ENCODE results near the gene WDR86. TPM values are rescaled to one million over a fixed set of nuclear protein-coding genes. Genes with fewer than 3 reads are reported as not detected.

Gene WDR86
- total and polyA plus RNA-seq, 2 experiments from 2014 or later, result 9.1 to 59.1 TPM

DNA sequence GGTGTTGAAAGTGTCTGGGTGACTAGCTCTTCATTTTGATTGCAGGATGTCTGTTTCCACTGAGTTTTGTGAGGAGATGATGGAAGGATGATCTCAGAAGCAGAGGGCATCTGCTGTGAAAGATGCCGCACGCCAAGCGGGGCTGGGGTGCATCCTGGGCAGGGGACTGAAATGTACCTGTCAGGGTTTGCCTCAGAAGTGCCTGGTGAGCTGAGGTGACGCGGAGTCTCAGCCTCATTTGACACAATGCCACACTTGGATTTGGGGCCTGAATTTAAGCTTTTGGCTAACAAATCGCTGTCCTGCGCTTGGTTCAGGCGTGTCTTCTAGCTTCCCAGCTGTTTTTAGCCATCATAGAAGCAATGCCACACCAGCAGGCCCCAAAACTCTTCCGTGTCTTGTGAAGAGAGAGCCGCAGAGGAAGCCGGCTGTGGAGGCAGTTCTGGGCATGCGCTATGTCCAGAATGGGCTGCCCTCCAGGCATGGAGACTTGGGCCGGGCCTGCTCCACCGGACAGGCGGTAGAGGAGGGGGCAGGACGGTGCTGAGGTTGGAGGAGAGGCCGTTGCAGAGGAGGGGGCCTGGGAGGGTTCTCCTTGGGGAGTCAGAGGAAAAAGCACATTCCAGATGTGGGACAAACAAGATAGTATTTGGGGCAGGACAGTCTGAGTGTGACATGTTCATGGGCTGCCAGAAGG lies 31.2 kb downstream of the WDR86 start (continued):
- no peak for TF ChIP-seq ZNF462 (CRISPR knock-in tag; IDR thresholded peaks at IDR 0.05)

- peaks cover 7% of the 10 kb centered on the region; the same call in 2 of the 3 replicates for H3K36me3 Mint-ChIP-seq (ENCODE audit: low read depth)
Observed at GRCh38 chr7:151378011-151378410, 31.8 kb downstream of the WDR86 start.

More at GRCh38 chr7:151378011-151378410, 31.8 kb downstream of the WDR86 start:
- H2AFZ ChIP-seq, result no peak overlapping the region
- no peaks in the 10 kb centered on the region; the same call in 1 of the 2 replicates for H4K20me1 ChIP-seq (replicated peaks; ENCODE audit: insufficient read depth)
- peaks cover 32% of the 10 kb centered on the region for H3K4me1 Mint-ChIP-seq
- ATAC-seq, result no peak
- H3K4me3 Mint-ChIP-seq, result no peak overlapping the region
- no peak overlapping the region for H3K4me3 ChIP-seq
- no peaks in the 10 kb centered on the region for H3K36me3 ChIP-seq (ENCODE audit: insufficient read depth)
- peaks cover 14% of the 10 kb centered on the region for H3K27me3 ChIP-seq (ENCODE audit: insufficient read depth)
- DNase-seq (ENCODE audit: low spot score), result no peak
- peaks cover 31% of the 10 kb centered on the region for H3K27me3 Mint-ChIP-seq (ENCODE audit: insufficient read depth, low read depth, poor library complexity)
- H3K27ac ChIP-seq (ENCODE audit: low read depth), result no peak overlapping the region
- H3K4me1 ChIP-seq (ENCODE audit: insufficient read depth), result peaks cover 18% of the 10 kb centered on the region
- H3K27ac Mint-ChIP-seq, result no peak overlapping the region
- H3K79me2 ChIP-seq (replicated peaks; ENCODE audit: insufficient read depth), result no peaks in the 10 kb centered on the region
- H3K9me2 ChIP-seq (ENCODE audit: insufficient read depth), result no peaks in the 10 kb centered on the region
- H3F3A ChIP-seq (replicated peaks; ENCODE audit: low read depth), result 0 out of 2 replicates have a peak, but pooled peaks cover 8% of the 10 kb centered on the region
- TF ChIP-seq ZNF114 (CRISPR knock-in tag; IDR thresholded peaks at IDR 0.05) (no peak), REST (IDR thresholded peaks at IDR 0.05; ENCODE audit: unreplicated experiment) (no peak), EZH2phosphoT487 (IDR thresholded peaks at IDR 0.05; ENCODE audit: unreplicated experiment) (no peak), JUNB (IDR thresholded peaks at IDR 0.05; ENCODE audit: unreplicated experiment) (no peak), CREB1 (CRISPR knock-in tag; IDR thresholded peaks at IDR 0.05; ENCODE audit: low read depth) (no peak), ZNF331 (CRISPR knock-in tag; IDR thresholded peaks at IDR 0.05; ENCODE audit: low read depth) (no peak), STAT1 (IDR thresholded peaks at IDR 0.05; ENCODE audit: unreplicated experiment) (no peak), NANOG (IDR thresholded peaks at IDR 0.05; ENCODE audit: borderline replicate concordance) (no peak)
- TF ChIP-seq, protein P1, sequence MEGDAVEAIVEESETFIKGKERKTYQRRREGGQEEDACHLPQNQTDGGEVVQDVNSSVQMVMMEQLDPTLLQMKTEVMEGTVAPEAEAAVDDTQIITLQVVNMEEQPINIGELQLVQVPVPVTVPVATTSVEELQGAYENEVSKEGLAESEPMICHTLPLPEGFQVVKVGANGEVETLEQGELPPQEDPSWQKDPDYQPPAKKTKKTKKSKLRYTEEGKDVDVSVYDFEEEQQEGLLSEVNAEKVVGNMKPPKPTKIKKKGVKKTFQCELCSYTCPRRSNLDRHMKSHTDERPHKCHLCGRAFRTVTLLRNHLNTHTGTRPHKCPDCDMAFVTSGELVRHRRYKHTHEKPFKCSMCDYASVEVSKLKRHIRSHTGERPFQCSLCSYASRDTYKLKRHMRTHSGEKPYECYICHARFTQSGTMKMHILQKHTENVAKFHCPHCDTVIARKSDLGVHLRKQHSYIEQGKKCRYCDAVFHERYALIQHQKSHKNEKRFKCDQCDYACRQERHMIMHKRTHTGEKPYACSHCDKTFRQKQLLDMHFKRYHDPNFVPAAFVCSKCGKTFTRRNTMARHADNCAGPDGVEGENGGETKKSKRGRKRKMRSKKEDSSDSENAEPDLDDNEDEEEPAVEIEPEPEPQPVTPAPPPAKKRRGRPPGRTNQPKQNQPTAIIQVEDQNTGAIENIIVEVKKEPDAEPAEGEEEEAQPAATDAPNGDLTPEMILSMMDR (conservative IDR thresholded peaks at IDR 0.05; ENCODE audit: low read depth in 2 of 2), result no peak
- H3K9me3 Mint-ChIP-seq, result no peaks in the 10 kb centered on the region
- H3K4me2 ChIP-seq, result no peak overlapping the region

All from GM23338 (cell line).